Mucosa of rectum (tissue), 2 donors: ENCODE measurements around the gene IL17RD.

ENCODE experiments used
- H3K27ac ChIP-seq, 2 donors: one replicate each; pipeline ENCODE4 v1.7.0; 2013; ENCODE audit warnings: inconsistent platforms in 2 of 2, low read depth in 2 of 2, low read length in 2 of 2
- H3K27me3 ChIP-seq, 2 donors: one replicate each; pipeline ENCODE4 v1.7.0; 2013; ENCODE audit warnings: low read length in 2 of 2; ENCODE audit not compliant: control insufficient read depth in 2 of 2, insufficient read depth in 2 of 2
- H3K36me3 ChIP-seq, 2 donors: one replicate each; pipeline ENCODE4 v1.7.0; 2013; ENCODE audit warnings: low read length in 2 of 2; ENCODE audit not compliant: control insufficient read depth in 2 of 2, insufficient read depth in 2 of 2
- H3K4me1 ChIP-seq, 2 donors: one replicate each; pipeline ENCODE4 v1.7.0; 2013; ENCODE audit warnings: low read length in 2 of 2, mild to moderate bottlenecking in 1 of 2; ENCODE audit not compliant: control insufficient read depth in 2 of 2, insufficient read depth in 2 of 2
- H3K4me3 ChIP-seq, 2 donors: one replicate each; pipeline ENCODE4 v1.7.0; 2013; ENCODE audit warnings: low read length in 2 of 2
- H3K9ac ChIP-seq, 2 donors: one replicate each; pipeline ENCODE4 v1.7.0; 2013; ENCODE audit warnings: low read length in 2 of 2, low read depth in 1 of 2, mild to moderate bottlenecking in 1 of 2
- H3K9me3 ChIP-seq, 2 donors: one replicate each; pipeline ENCODE4 v1.7.0; 2013; ENCODE audit warnings: low read length in 2 of 2; ENCODE audit not compliant: control insufficient read depth in 2 of 2
- donor health status: healthy.
- donor health status: Normal muscosa, but diverticular disease.

Gene IL17RD

DNA sequence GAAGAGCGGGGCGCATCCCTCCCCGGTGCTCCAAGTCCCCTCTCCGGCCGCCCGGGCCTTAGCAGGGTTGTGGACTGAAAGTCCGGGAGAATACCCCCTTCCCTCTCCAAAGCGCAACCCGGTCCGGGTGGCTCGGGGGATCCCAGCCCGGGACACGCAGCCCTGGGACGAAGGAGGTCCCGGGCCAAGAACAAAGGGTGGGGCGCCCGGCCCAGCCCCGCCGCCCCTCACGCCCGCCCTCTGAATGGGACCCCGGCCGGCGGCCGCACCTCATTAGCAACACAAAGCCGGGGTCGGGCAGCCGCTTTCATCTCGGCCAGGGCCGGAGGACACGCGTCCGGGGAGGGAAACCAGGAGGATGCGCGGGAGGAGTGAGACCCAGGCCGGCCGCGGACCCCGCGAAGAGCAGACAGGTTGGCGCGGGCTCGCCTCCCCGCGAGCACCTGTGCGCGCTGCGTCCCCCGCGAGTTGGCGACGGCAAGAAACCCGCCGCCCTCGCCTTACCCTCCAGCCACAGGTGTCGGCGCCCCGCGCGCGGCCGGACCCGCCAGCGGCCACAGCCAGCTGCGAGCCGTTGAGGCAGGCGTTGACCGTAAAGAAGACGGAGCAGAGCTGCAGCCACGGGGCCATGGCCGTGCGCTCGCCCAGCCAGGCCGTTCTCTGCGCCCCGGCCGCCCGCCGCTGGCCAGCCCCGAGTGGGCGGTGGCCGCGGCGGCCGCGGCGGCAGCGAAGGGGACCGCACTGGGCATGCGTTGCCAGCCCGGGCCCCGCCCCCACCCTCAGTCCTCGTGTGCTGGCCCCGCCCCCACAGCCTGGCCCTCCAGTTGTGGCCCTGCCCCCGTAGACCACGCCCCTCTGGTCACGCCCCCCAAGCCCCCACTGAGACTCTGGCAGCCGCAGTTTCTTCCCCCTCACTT lies at the start of gene IL17RD:
Gene IL17RD, minus strand, starts transcription at position 697 of the 917 bp plus-strand sequence. Its CDS starts 67 bp downstream, at position 630.
- Histone ChIP-seq H3K27me3 (peaks cover 9 to 23% of the 10 kb centered on the region in 2 donors), H3K36me3 (no peaks in the 10 kb centered on the region), H3K9ac (peak within 1 kb of the TSS in 1 of 2 donors; percentile 62), H3K4me3 (peak within 1 kb of the TSS; percentile 70 to 71), H3K27ac (no peak within 1 kb of the TSS), H3K9me3 (no peaks in the 10 kb centered on the region), H3K4me1 (peaks cover 10 to 23% of the 10 kb centered on the region in 2 donors)

DNA sequence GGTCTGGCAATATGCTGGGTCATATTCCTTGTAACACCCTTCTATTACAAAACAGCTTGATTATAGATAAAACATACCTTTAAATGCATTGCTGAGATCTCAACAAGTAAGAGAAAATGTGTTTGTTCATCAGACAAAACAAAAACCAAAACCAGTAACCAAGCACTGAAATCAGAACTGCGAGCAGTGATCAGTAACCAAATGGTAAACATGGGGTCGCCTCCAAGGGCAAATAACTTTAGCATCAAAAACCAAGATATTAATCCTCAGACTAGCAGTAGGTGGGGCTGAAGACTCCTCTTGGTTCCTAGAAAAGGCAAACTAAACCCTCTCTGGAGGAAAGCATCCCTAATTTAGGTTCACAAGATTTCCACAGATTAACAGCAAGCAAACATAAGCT lies 41.3 kb upstream of the IL17RD start:
- no peaks in the 10 kb centered on the region for H3K4me1 ChIP-seq

DNA sequence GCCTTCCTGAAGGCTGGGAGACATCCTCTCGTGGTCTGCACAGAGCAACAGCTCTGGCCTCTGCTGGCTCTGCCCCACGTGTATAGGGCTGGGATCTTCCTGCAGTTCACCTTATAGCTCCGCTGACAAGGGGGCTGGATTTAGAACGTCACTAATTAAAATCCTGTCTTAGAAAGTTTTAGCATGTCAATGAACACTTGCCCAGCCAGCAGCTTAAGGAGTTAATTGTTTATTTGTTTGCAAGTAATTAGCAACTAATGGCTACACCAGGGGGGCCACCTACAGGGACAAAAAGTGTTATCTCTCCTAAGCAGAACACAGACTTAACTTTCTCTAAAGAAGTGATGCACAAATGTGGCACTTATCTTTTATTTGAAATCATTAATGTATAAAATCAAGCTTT lies 34.7 kb upstream of the IL17RD start, which contains the start of gene HESX1:
Gene HESX1, minus strand, starts transcription at position 84 of the 403 bp plus-strand sequence. Its CDS starts 60 bp downstream, at position 24.
- H3K36me3 ChIP-seq: no peaks in the 10 kb centered on the region
- no peaks in the 10 kb centered on the region for H3K9me3 ChIP-seq
- H3K4me1 ChIP-seq: no peaks in the 10 kb centered on the region
- no peak within 1 kb of the TSS for H3K4me3 ChIP-seq
- H3K9ac ChIP-seq: no peak within 1 kb of the TSS
- H3K27ac ChIP-seq: no peak within 1 kb of the TSS
- no peaks in the 10 kb centered on the region for H3K27me3 ChIP-seq

More for the DNA sequence above, 41.3 kb upstream of the IL17RD start:
- Histone ChIP-seq H3K4me3 (no peak overlapping the region), H3K9ac (no peak overlapping the region), H3K36me3 (no peaks in the 10 kb centered on the region), H3K27me3 (no peaks in the 10 kb centered on the region), H3K9me3 (no peaks in the 10 kb centered on the region), H3K27ac (no peak overlapping the region)

DNA sequence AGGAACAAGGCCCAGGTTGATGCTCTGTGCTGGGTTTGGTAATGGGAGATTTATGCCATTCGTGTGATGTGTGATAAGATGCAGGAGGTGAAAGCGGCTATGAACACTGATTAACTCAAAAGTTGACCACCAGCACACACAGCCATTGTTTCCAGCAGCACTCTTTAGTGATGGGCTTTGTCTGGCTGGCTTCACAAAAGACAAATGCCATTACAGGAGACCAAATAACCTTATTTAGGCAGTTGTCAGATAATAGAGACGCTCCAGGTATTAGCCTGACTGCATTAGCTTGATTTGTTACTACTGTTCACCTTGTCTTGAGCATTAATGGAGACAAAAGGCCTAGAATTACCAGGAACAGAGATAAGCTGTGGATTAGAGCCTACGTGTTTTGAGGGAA lies 29.5 kb upstream of the IL17RD start:
- H3K9ac ChIP-seq: no peak overlapping the region
- peaks cover 0 to 3% of the 10 kb centered on the region in 2 donors for H3K27me3 ChIP-seq
- no peaks in the 10 kb centered on the region for H3K36me3 ChIP-seq

DNA sequence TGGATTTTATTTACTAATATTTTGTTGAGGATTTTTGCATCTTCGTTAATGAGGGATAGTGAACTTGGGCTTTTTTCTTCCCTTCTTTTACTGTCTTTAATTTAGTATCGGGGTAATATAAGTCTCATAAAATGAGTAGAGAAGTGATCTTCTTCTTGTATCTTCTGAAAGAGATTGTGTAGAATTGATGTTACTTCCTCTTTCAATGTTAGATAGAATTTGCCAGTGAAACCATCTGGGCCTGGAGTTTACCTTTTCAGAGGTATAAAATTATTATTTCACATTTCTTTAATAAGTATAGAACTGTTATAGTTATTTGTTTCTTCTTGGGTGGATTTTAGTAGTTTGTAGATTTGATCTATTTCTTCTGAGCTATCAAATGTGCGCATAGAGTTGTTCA lies 26.9 kb upstream of the IL17RD start:
- Histone ChIP-seq H3K36me3 (no peaks in the 10 kb centered on the region), H3K27ac (no peak overlapping the region), H3K9ac (no peak overlapping the region), H3K4me3 (no peak overlapping the region), H3K9me3 (no peaks in the 10 kb centered on the region), H3K27me3 (peaks cover 0 to 3% of the 10 kb centered on the region in 2 donors), H3K4me1 (no peaks in the 10 kb centered on the region)

More for the DNA sequence above, 29.5 kb upstream of the IL17RD start:
- Histone ChIP-seq H3K27ac (no peak overlapping the region), H3K4me1 (no peaks in the 10 kb centered on the region), H3K4me3 (no peak overlapping the region), H3K9me3 (no peaks in the 10 kb centered on the region)

DNA sequence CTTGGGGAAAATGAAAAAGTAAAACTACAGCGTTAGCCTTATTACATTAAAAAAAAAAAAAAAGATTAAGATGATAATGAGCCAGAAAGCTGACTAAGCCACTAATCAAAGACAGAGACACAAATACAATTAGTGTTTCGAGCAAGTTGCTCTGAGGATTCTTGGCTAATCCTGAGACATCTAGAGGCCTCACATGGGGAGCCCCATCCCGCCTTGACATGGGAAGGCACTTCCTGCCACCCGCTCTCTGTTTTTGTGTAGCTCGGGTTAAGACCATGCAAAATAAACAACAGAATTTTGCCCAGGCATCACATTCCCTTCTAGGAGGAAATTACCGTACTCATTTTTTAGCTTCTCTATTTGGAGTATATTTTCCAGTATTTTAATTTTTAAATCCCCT lies 19.4 kb upstream of the IL17RD start:
- no peak overlapping the region for H3K9ac ChIP-seq
- no peaks in the 10 kb centered on the region for H3K4me1 ChIP-seq
- H3K9me3 ChIP-seq: no peaks in the 10 kb centered on the region
- no peak overlapping the region for H3K27ac ChIP-seq
- H3K27me3 ChIP-seq: no peaks in the 10 kb centered on the region
- no peaks in the 10 kb centered on the region for H3K36me3 ChIP-seq
- no peak overlapping the region for H3K4me3 ChIP-seq

DNA sequence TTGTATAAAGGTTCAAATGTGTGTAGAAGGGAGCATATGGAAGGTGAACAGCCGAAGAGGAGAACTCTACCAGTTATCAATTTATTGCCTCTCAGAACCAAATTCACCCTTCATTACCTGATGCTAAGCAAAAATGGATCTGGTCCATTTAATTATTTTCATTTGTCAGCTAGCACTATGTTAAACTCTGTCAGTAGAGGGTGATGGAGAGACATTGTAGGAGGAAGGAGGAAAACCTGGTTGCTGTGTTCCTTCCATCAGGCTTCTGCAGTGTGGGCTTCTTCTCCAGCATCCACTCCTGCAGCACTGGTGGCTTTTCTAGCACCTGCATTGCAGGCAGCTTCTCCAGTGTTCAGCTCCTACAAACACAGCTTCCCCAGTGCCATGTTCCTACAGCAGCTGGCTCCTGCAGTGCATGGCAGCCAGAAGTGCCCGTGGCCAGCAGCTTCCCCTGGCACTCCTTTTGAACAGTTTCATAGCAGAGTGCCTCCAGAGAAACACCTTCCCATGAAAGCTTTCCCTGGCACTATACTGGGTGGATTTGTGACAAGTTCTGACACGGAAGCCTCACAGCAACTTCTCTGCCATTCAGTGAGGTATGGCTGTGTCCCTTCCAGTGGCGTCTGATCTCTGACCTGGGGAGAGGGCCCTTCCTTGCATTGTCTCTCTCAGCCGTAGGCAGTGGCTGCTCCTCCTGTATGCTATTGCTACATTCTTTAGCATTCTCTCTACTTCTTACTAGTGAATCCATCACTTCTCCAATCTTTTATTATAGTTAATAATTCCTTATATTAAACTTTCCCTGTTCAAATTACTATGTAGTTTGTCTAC lies 14.6 kb upstream of the IL17RD start:
- H3K27me3 ChIP-seq: peaks cover 0 to 3% of the 10 kb centered on the region in 2 donors
- H3K4me1 ChIP-seq: no peaks in the 10 kb centered on the region
- H3K9ac ChIP-seq: no peak overlapping the region
- H3K27ac ChIP-seq: no peak overlapping the region
- H3K36me3 ChIP-seq: no peaks in the 10 kb centered on the region
- no peak overlapping the region for H3K4me3 ChIP-seq
- no peaks in the 10 kb centered on the region for H3K9me3 ChIP-seq

DNA sequence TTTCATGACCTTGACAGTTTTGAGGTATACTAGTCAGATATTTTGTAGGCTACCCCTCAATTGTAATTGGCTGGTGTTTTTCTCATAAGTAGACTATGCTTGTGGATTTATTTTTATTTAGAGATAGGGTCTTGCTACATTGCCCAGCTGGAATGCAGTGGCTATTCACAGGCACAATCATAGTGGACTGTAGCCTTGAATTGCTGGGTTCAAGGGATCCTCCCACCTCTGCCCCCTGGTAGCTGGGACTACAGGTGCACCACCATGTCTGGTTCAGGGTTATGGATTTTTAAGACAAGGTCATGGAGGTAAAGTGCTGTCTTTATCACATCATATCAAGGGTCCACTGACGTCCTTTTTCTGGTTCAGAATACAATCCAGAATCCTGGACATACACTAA lies 10.9 kb upstream of the IL17RD start:
- Histone ChIP-seq H3K9me3 (no peaks in the 10 kb centered on the region), H3K27ac (no peak overlapping the region), H3K4me1 (no peaks in the 10 kb centered on the region), H3K27me3 (peaks cover 0 to 3% of the 10 kb centered on the region in 2 donors), H3K36me3 (no peaks in the 10 kb centered on the region), H3K4me3 (no peak overlapping the region), H3K9ac (no peak overlapping the region)

DNA sequence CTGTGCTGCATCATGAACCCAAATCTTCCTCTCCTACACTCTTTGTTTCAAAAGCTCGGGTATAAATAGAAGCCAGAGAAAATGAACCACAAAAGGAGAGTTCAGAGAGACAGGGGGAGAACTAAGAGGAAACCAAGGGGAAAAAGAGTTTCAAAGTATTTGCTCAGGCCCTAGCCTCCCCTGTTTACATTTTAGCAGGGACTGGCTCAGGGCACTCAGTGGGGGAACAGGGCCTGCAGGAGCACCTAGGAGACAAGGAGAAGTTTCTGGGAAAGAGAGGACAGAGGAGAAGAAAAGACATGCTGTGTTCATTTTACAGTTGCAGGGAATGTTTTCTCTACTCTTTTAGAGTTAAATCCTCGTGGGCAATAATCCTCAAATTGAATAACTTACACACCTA lies 8.5 kb upstream of the IL17RD start:
- Histone ChIP-seq H3K36me3 (no peaks in the 10 kb centered on the region), H3K4me3 (no peak overlapping the region), H3K27me3 (peaks cover 0 to 3% of the 10 kb centered on the region in 2 donors), H3K9me3 (no peaks in the 10 kb centered on the region), H3K9ac (no peak overlapping the region), H3K27ac (no peak overlapping the region), H3K4me1 (peaks cover 0 to 2% of the 10 kb centered on the region in 2 donors)

DNA sequence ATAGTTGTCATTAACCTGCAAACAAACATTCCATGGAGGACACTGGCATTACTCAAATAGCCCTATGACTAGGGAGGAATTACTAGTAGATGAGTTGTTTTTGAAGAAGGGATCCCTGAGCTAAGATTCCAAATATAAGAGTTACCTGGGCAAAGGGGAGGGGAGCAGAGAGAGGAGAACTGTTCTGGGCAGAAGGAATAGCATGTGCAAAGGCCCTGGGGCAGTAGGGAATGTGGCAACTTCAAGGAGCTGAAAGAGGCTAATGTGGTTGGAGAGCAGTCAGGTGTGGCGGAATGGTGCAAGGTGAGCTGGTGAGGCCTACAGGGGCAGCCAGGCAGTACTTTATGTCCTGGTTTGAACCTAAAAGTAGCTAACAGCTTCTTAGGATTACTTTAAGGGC lies 5.8 kb upstream of the IL17RD start:
- peaks cover 0 to 13% of the 10 kb centered on the region in 2 donors for H3K27me3 ChIP-seq
- peaks cover 0 to 2% of the 10 kb centered on the region in 2 donors for H3K4me1 ChIP-seq
- H3K4me3 ChIP-seq: no peak overlapping the region
- H3K9ac ChIP-seq: no peak overlapping the region
- no peaks in the 10 kb centered on the region for H3K36me3 ChIP-seq
- H3K9me3 ChIP-seq: no peaks in the 10 kb centered on the region
- no peak overlapping the region for H3K27ac ChIP-seq
